ENCODE measurements around the gene MIDN.
A peak's percentile ranks its signal among the peaks of the same experiment; 100 is the strongest.

The MIDN gene

GRCh38 chr19:1267477-1268225, 19.3 kb downstream of the MIDN start (continued):
- TF ChIP-seq ZBTB17 (tag by site-specific recombination; IDR thresholded peaks at IDR 0.05): peak; percentile 40; the same call in 1 of the 2 replicates
- no peak for TF ChIP-seq ZNF324 (tag by site-specific recombination; IDR thresholded peaks at IDR 0.05)
- no peak for TF ChIP-seq SETDB1 (IDR thresholded peaks at IDR 0.05; ENCODE audit: insufficient read length, low read length)
- peak; percentile 72 for TF ChIP-seq GLIS2 (tag by site-specific recombination; IDR thresholded peaks at IDR 0.05)
- no peak for TF ChIP-seq ZNF146 (tag by site-specific recombination; IDR thresholded peaks at IDR 0.05)
- TF ChIP-seq OSR2 (tag by site-specific recombination; IDR thresholded peaks at IDR 0.05): peak; percentile 25; the same call in 1 of the 2 replicates
- no peak for TF ChIP-seq ZNF571 (tag by site-specific recombination; IDR thresholded peaks at IDR 0.05)
- no peak for TF ChIP-seq ZNF292 (tag by site-specific recombination; IDR thresholded peaks at IDR 0.05; ENCODE audit: borderline replicate concordance, low read depth)
- TF ChIP-seq GLIS1 (tag by site-specific recombination; IDR thresholded peaks at IDR 0.05): peak; percentile 34
- TF ChIP-seq KLF9 (tag by site-specific recombination; IDR thresholded peaks at IDR 0.05; ENCODE audit: low read depth): no peak
- no peak for TF ChIP-seq KLF1 (tag by site-specific recombination; IDR thresholded peaks at IDR 0.05)
- no peak for TF ChIP-seq ZNF621 (tag by site-specific recombination; IDR thresholded peaks at IDR 0.05)
- no peak for TF ChIP-seq ZNF585B (tag by site-specific recombination; IDR thresholded peaks at IDR 0.05)
- TF ChIP-seq ZNF76 (tag by site-specific recombination; IDR thresholded peaks at IDR 0.05; ENCODE audit: borderline replicate concordance, low read depth): no peak
- TF ChIP-seq YY2 (tag by site-specific recombination; IDR thresholded peaks at IDR 0.05): no peak
- TF ChIP-seq ZNF561 (tag by site-specific recombination; IDR thresholded peaks at IDR 0.05; ENCODE audit: borderline replicate concordance): no peak
- peak; percentile 61 for TF ChIP-seq KLF8 (tag by site-specific recombination; IDR thresholded peaks at IDR 0.05)
- no peak for TF ChIP-seq PRDM4 (tag by site-specific recombination; IDR thresholded peaks at IDR 0.05)
- no peak for TF ChIP-seq MZF1 (tag by site-specific recombination; IDR thresholded peaks at IDR 0.05; ENCODE audit: borderline replicate concordance)
- TF ChIP-seq REST (tag by site-specific recombination; IDR thresholded peaks at IDR 0.05): no peak
- no peak for TF ChIP-seq ZNF704 (tag by site-specific recombination; IDR thresholded peaks at IDR 0.05)
- no peak for TF ChIP-seq ZNF169 (tag by site-specific recombination; IDR thresholded peaks at IDR 0.05)
- TF ChIP-seq ZNF677 (tag by site-specific recombination; IDR thresholded peaks at IDR 0.05): no peak
- peak; percentile 73; the same call in 1 of the 2 replicates for TF ChIP-seq ZEB2 (tag by site-specific recombination; IDR thresholded peaks at IDR 0.05)
- no peak for TF ChIP-seq ZNF596 (tag by site-specific recombination; IDR thresholded peaks at IDR 0.05)
